HFFc6 (cell line): ENCODE results near the gene ISCA1. TPM values are rescaled to one million over a fixed set of nuclear protein-coding genes. Genes with fewer than 3 reads are reported as not detected.
A peak's percentile ranks its signal among the peaks of the same experiment; 100 is the strongest.

Experiments
- DNase-seq: peaks from one replicate; pipeline ENCODE4 v3.0.0-alpha.2; 2018
- H3K27ac Mint-ChIP-seq: 2 replicates; pipeline ENCODE4 v1.8.0; 2020; ENCODE audit warnings: mild to moderate bottlenecking, mixed read lengths
- H3K27me3 Mint-ChIP-seq: 2 replicates; pipeline ENCODE4 v1.8.0; 2021; ENCODE audit warnings: mild to moderate bottlenecking, moderate library complexity, mixed read lengths; ENCODE audit not compliant: insufficient read depth
- H3K36me3 Mint-ChIP-seq: 2 replicates; pipeline ENCODE4 v1.8.0; 2021; ENCODE audit warnings: low read depth, mixed read lengths
- H3K4me1 Mint-ChIP-seq: 2 replicates; pipeline ENCODE4 v1.8.0; 2020; ENCODE audit warnings: low read depth, mixed read lengths
- H3K4me3 Mint-ChIP-seq: 2 replicates; pipeline ENCODE4 v1.8.0; 2020; ENCODE audit warnings: mild to moderate bottlenecking, moderate library complexity, mixed read lengths
- H3K9me3 Mint-ChIP-seq: 2 replicates; pipeline ENCODE4 v1.8.0; 2020; ENCODE audit warnings: mild to moderate bottlenecking, mixed read lengths
- total RNA-seq, 6 experiments: library from RNA; stranded (reverse); fragmentation: NEBNext Ultra II Directional; extraction: Animal tissue kit (Norgen Biotek cat#: 25700); gene quantifications; 2 replicates in 1 of 6; 3 replicates in 5 of 6; pipeline ENCODE4 v1.2.3, GENCODE V29; 2021
- TF ChIP-seq, protein P1 (sequence below): fragments of 200-600 bp; sonication (generic); IDR thresholded peaks from 2 replicates; pipeline ENCODE4 v1.5.0; 2021; ENCODE audit warnings: antibody characterized with exemption, mild to moderate bottlenecking

Gene ISCA1
- total RNA-seq, 6 experiments from 2014 or later = 20.2 to 29.5 (median 25.7) TPM

GRCh38 chr9:86277072-86277471, 5.3 kb downstream of the ISCA1 start:
- H3K36me3 Mint-ChIP-seq = peaks cover 10% of the 10 kb centered on the region
- no peak for DNase-seq
- no peaks in the 10 kb centered on the region for H3K9me3 Mint-ChIP-seq
- peaks cover 43% of the 10 kb centered on the region for H3K4me1 Mint-ChIP-seq
- no peaks in the 10 kb centered on the region for H3K27me3 Mint-ChIP-seq
- H3K4me3 Mint-ChIP-seq = no peak overlapping the region
- TF ChIP-seq, protein P1, sequence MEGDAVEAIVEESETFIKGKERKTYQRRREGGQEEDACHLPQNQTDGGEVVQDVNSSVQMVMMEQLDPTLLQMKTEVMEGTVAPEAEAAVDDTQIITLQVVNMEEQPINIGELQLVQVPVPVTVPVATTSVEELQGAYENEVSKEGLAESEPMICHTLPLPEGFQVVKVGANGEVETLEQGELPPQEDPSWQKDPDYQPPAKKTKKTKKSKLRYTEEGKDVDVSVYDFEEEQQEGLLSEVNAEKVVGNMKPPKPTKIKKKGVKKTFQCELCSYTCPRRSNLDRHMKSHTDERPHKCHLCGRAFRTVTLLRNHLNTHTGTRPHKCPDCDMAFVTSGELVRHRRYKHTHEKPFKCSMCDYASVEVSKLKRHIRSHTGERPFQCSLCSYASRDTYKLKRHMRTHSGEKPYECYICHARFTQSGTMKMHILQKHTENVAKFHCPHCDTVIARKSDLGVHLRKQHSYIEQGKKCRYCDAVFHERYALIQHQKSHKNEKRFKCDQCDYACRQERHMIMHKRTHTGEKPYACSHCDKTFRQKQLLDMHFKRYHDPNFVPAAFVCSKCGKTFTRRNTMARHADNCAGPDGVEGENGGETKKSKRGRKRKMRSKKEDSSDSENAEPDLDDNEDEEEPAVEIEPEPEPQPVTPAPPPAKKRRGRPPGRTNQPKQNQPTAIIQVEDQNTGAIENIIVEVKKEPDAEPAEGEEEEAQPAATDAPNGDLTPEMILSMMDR = no peak
- H3K27ac Mint-ChIP-seq = no peak overlapping the region

DNA sequence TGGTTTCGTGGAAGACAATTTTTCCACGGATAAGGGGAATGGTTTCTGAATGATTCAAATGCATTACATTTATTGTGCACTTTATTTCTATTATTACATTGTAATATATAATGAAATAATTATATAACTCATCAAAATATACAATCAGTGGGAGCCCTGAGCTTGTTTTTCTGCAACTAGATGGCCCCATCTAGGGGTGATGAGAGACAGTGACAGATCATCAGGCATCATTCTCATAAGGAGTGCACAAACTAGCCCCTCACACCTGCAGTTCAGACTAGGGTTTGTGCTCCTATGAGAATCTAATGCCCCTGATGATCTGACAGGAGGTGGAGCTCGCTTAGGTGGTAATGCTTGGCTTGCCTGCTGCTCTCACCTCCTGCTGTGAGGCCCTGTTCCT, 6.4 kb downstream of the ISCA1 start:
- Mint-ChIP-seq H3K4me3 (no peak overlapping the region), H3K27ac (no peak overlapping the region), H3K36me3 (peaks cover 21% of the 10 kb centered on the region), H3K4me1 (peaks cover 37% of the 10 kb centered on the region), H3K9me3 (no peaks in the 10 kb centered on the region), H3K27me3 (no peaks in the 10 kb centered on the region)
- TF ChIP-seq, protein P1 = peak; percentile 67
- peak; percentile 7 for DNase-seq

- Mint-ChIP-seq H3K9me3 (no peaks in the 10 kb centered on the region), H3K4me3 (no peak overlapping the region), H3K27ac (peak overlapping the region; percentile 52; the same call in 1 of the 2 replicates), H3K4me1 (peaks cover 32% of the 10 kb centered on the region), H3K36me3 (peaks cover 21% of the 10 kb centered on the region), H3K27me3 (no peaks in the 10 kb centered on the region)
- TF ChIP-seq, protein P1 = peak; percentile 14; the same call in 1 of the 2 replicates
- DNase-seq = no peak
These were observed 7.3 kb downstream of the ISCA1 start for GRCh38 chr9:86274821-86275643.

- Mint-ChIP-seq H3K36me3 (peaks cover 24% of the 10 kb centered on the region), H3K27me3 (no peaks in the 10 kb centered on the region), H3K4me1 (peaks cover 17% of the 10 kb centered on the region; the same call in 1 of the 2 replicates), H3K9me3 (no peaks in the 10 kb centered on the region), H3K4me3 (no peak overlapping the region), H3K27ac (no peak overlapping the region)
- no peak for DNase-seq
- TF ChIP-seq, protein P1 = no peak
These were observed 10.1 kb downstream of the ISCA1 start for GRCh38 chr9:86272221-86272620.

DNA sequence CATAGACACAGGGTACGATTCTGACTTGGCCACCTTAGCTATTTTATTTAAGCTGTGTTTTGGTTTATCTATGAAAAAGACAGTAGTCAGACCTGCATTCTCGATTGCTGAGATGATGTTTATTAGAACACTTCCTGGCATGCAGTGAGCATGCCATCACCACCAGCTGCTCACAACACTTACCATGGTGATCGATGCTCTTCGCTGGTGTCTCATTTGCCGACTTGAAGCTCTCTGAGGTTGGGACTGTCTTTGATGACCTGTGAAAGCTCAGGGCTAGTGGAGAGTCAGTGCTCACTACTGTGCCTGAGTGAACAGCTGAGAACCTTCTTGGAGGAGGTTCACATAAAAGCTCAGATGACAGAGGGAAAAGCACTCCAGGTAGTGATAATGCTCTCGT, 18.5 kb downstream of the ISCA1 start:
- Mint-ChIP-seq H3K27me3 (no peaks in the 10 kb centered on the region; the same call in 1 of the 2 replicates), H3K36me3 (peaks cover 16% of the 10 kb centered on the region), H3K9me3 (no peaks in the 10 kb centered on the region), H3K27ac (no peak overlapping the region; the same call in 1 of the 2 replicates), H3K4me1 (peaks cover 6% of the 10 kb centered on the region; the same call in 1 of the 2 replicates), H3K4me3 (no peak overlapping the region)
- TF ChIP-seq, protein P1 = no peak
- DNase-seq = no peak
